ENCODE data around the gene PKN2.

PKN2 gene

DNA sequence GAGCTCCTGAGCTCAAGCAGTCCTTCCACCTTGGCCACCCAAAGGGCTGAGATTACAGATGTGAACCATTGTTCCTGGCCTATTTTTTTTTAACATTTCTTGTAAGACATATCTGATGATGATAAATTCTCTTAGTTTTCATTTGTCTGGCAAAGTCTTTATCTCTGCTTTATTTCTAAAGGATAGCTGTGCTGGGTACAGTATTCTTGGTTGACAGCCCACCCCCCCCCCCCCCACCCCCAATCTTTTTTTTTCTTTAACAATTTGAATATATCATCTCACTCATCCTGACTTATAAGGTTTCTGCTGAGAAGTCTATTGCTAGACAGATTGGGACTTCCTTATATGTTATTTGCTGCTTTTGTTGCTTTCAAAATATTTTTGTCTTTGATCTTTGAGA lies 51.3 kb downstream of the PKN2 start:
- DNase-seq (ENCODE audit: low read depth) = no peak

DNA sequence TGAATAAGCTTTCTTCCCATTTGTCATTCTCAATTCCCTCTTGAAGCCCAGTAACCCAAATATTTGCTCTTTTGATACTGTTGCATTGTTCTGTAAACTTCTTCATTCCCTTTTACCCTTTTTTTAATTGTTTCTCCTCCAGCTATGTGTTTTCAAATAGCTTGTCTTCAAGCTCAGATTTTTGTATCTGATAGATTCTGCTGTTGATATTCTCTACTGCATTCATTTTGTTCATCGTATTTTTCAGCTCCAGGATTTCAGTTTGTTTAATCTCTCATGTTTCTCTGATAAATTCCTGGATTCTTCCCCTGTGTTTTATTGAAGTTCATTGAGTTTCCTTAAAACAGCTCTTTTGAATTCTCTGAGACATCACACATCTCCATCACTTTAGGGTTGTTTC lies 51.8 kb downstream of the PKN2 start:
- DNase-seq (ENCODE audit: low read depth) = no peak

DNA sequence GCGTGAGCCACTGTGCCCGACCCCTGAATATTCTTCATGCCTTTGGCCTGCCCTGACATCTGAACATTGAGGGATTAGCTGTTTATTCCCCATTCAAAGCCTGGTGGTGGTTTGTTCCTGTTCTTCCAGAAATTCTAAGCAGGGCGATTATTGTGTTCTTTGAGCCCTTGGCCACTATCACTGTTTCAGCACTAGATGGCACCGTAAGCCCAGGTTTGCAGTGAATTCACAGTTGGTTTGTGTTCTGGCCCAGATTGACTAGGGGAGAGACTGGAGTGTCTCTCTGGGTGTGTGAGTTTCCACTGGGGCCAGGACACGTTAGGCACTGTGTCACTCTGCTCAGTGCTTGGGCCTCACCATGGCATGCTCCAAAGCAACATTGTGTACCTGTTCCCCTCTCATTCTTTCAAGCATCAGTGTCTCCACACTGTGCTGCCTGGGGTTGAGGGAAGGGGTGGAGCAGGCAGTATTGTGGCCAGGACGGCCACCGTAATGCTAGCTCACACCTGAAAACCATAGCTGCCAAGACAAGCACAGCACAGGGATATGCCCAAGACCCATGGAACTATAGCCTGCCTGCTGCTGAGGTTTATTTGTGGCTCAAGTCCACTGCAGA lies 52.7 kb downstream of the PKN2 start:
- no peak for DNase-seq (ENCODE audit: low read depth)

DNA sequence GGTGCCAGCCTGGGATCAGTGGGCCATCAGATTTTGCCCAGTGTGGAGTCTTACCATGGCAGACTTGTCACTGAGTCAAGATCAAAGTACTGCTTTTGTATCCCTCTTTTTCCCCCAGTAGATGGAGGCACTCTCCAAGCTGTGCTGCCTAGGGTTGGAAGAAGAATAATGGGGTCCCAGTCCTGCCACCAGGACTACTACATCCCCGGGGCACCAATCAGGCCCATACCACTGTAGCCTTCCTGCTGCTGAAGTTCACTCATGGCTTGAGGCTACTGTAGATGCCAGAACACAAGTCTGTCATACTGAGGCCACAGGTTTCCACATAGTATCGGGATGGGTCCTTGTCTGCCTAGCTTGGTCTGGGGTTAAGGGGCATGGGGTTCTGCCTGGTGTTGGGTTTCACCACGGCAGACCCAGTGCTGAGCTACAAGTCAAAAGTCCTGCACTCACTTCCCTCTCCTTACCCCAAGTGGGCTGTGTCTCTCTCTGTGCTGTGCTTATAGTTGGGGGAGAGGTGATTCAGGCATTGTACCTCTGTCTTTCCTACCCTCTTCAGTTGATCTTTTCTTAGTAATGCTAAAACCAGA lies 53.4 kb downstream of the PKN2 start:
- DNase-seq (ENCODE audit: low read depth) = no peak

DNA sequence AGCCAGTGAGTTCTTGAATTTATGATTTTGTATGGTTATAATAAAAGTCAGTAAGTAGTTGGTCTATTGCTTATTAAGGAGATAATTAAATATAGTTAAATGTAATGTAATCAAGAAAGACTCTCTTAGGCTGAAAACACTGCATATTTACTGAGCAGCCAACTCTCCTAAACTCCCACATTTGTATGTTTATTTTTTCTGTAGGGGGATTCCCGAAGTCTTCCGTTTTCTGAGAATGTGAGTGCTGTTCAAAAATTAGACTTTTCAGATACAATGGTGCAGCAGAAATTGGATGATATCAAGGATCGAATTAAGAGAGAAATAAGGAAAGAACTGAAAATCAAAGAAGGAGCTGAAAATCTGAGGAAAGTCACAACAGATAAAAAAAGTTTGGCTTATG lies 56.7 kb downstream of the PKN2 start:
- no peak for DNase-seq (ENCODE audit: low read depth)

DNA sequence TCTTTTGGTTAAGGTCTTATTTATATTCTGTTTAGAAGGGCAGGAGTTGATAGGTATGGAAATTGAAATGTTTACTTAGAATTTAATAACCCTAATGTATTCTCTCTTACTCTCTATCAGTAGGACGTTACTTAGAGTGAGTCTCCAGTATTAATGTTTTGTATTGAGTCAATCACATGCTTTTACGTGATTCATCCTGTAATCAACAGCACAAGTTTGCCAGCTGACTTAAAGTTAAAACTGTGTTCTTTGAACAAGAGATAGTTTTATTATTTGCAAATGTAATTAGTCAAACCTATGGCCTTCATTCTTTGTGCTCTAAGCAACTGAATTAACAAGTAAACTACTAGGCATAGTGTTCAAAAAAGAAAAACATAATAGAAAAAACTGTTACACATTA lies 57.3 kb downstream of the PKN2 start:
- DNase-seq (ENCODE audit: low read depth) = no peak

DNA sequence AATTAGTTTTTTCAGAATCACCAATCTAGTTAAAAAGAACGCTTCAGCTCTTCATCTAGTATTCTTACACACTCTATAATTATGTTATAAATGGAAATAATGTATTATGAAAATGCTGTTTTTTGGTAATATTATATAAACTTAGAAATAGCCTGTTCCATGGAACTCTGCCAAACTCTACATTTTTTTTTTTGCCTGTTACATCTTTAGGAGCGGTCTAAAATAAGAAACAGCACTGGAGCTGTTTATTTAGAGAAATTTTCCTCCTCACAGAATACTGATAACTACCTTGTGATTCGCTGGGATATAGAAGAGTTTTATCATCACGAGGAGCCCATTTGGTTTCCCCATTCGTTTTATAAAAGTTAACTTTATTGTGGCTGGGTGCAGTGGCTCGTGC lies 58.5 kb downstream of the PKN2 start:
- no peak for DNase-seq (ENCODE audit: low read depth)

DNA sequence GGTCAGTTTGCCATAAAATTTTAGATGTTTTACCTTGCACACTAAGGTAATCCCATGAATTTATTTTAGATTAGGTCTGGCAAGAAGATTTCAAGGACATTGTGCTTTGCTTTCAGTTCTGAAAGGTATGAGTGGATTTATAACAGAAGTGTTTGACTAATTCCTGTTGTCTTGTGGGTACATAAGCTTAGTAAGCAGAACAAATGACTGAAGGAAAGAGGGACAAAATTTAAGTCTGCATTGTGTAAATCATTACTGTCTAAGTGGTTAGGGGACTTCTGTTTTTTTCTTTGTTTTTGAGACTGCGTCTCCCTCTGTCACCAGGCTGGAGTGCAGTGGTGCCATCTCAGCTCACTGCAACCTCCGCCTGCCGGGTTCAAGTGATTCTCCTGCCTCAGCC lies 60.1 kb downstream of the PKN2 start:
- no peak for DNase-seq (ENCODE audit: low read depth)

DNA sequence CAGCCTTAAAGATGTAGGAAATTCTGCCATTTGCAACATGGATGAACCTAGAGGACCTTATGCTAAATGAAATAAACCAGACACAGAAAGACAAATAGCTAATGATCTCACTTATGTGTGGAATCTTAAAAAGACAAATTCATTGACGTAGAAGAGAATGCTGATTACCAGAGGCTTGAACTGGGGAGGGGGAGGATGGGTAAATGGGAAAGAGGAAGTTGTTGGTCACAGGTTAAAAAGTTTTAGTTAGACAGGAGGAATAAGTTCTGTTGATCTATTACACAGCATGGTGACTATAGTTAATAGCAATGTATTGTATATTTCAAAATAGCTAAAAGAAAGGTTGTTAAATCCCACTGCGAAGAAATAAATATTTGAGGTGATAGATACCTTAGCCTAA lies 62.8 kb downstream of the PKN2 start:
- no peak for DNase-seq (ENCODE audit: low read depth)

DNA sequence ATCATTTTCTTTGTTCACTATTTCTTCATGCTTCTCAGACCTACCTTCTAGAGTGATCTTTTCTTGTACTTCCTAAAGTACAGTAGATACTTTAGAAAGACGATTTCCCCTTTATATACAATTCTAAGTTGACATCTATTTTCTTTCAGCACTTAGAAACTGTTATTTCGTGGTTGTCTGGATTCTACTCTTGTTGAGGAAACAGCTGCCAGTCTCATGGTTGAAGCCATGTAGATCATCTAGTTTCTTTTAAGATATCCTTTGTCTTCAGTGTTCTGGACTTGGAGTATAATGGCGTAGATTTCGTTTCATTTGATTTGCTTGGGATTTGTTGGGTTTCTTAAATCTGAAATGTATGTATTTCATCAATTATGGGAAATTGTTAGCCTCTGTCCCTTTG lies 67.6 kb downstream of the PKN2 start:
- no peak for DNase-seq (ENCODE audit: low read depth)

DNA sequence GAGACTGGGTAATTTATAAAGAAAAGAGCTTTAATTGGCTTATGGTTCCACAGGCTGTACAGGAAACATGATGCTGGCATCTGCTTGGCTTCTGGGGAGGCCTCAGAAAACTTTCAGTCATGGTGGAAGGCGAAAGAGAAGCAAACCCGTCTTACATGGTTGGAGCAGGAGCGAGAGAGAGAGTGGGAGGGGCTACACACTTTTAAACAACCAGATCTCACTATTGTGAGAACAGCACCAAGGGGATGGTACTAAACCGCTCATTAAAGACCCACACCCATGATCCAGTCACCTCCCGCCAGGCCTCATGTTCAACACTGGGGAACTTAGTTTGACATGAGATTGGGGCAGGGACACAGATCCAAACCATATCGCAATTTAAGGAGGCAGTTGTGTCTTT lies 69.4 kb downstream of the PKN2 start:
- no peak for DNase-seq (ENCODE audit: low read depth)

DNA sequence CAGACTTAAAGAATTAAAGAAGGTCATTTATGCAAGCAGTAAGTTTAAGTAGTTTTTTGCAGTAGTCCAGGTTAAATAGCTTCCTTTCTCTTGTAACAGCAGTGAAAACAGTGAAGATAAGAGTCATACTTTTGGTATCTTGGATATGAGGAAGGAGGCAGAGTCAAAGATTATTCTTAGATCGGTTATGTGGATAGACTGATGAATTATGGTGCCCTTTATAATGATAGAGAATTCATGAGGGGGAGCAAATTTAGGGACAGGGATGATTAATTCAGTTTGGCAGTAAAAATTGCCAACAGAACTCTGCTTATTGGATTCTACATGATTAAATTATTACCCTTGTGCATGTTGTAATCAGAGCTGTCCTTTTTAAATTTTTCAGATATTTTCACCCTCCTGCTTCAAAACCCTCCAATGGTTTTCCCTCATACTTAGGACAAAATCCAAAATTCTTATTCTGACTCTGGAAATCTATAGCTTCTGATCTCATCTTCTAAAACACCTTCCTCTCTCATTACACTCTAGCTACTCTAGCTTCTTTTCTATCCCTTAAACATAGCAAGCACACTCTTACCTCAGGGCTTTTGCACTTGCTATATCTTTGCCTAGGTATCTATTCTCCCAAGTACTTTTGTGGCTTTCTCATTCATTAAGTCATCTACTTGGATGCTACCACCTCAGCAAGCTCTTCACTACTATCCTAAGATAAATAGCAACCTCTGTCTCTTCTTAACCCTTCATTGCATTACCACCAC lies 79.8 kb downstream of the PKN2 start:
- DNase-seq (ENCODE audit: low read depth) = no peak

DNA sequence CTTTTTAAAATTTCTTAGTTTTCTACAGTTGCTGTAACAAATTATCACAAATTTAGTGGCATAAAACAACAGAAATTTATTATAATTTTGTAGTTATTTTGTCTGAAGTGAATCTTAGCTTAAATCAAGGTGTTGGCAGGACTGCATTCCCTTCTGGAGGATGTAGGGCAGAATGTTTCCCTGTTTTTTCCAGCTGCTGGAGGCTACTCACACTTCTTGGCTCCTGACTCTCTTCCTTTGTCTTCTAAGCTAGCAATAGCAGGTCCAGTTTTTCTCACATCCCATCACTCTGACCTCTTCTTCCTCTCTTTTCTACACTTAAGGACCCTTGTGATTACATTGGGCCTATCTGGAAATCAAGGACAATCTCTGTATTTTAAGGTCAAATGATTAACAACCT lies 84.1 kb downstream of the PKN2 start:
- DNase-seq (ENCODE audit: low read depth) = no peak

DNA sequence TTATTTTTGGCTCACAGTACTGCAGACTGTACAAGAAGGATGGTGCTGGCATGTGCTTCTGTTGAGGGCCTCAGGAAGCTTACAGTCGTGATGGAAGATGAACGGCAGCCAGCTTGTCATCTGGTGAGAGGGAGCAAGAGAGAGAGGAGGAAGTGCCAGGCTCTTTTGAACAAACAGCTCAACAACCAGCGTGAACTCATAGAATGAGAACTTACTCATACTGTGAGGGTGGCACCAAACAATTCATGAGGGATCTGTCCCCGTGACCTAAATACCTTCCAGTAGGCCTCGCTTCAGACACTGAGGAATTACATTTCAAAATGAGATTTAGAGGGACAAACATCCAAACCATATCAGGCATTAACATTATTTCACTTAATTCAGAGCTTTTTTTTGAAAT lies 84.7 kb downstream of the PKN2 start:
- DNase-seq (ENCODE audit: low read depth) = no peak

DNA sequence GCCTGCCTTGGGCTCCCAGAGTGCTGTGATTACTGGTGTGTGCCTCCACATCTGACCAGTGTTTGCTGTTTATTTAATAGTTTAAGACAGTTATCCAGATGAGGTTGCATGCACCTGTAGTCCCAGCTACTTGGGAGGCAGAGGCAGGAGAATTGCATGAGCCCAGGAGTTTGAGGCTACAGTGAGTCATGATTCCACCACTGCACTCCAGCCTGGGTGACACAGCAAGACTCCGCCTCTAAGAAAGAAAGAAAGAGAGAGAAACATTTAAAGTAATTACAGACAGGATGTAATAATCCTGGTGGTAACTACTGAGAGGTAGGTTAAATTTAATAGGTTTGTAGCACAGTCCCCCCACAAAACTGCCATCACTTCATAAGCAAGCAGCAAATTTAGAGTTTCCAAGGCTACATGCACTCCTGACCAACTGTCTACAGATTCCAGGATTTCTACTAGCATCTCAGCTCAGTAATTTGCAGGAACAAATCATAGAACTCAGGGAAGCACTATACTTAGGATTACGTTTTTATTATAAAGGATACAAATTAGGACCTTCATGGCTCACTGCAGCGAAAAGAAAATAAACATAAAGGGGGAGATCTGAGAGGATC lies 89.6 kb downstream of the PKN2 start:
- DNase-seq (ENCODE audit: low read depth) = no peak

DNA sequence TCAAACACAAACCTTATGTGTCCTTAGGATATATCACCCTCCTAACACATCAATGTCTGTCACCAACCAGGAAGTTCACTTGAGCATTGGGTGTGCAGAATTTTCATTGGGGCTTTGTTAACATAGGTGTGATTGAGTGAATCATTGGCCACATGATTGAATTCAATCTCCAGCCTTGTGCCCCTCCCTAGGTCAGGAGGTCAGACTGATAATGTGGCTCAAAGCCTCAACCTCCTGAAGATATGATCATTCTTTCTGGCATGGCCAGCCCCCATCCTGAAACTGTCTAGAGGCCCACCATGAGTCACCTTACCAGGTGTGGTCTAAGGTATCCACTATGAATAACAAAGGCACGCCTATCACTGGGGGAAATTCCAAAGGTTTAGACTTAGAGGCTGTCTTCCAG lies 90.1 kb downstream of the PKN2 start:
- DNase-seq (ENCODE audit: low read depth) = no peak

DNA sequence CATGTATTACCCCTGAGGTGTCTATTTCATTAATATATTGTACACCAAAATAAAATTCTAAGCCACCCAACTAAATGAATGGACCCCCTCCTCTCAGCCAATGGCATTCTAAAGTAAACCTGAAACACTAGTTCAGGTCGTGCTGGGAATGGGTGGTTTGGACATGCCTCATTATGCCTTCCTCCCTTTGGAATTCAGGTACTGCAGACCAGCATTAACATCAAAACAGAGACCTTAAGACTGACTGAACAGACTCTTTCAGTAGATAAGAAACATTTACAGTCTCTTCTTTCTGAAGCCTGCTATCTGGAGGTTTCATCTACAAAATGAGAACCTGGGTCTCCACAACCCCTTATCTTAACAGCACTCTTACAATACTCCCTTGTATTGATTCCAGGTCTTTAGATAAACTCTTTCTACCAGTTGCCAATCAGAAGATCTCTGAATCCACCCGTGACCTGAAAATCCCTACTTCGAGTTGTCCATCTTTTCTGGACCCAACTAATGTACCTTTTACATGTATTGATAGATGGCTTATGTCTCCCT lies 93.6 kb downstream of the PKN2 start:
- DNase-seq (ENCODE audit: low read depth) = no peak

DNA sequence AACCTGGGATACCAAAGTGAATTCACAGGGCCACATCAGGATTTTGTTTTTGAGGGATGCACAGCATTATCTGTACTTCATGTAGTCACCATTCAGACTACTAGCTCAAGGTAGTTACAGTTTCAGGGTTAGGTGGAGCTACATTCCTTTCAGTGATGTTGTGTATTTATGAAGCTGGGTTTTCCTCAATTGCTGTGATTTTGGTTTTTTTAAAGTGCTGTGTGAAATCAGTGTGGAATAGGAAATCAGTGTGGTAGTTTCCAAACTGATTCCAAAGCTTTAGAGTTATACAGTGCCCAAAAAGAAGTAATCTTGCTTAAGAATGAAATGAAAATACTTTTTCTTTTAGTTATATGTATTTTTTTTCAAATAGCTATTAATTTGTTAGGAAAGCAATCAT lies 95.8 kb downstream of the PKN2 start:
- DNase-seq (ENCODE audit: low read depth) = no peak

DNA sequence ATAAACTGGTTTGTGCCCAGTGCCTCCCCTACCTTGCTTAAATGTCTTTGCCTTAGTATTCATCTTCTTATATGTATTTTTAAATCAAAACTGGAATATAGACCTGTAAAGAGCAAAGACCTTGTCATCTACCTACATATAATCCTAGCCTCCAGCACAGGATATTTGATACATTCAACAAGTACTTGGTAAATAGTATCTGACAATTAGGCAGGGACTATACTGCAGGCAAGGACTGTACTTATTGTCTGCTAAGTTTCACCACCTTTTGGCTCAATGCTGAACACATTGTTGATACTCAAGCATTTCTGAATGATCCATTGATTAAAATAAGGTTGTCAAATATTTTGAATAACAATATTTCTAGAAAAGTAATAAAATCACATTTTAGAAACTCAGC lies 96.4 kb downstream of the PKN2 start:
- no peak for DNase-seq (ENCODE audit: low read depth)

DNA sequence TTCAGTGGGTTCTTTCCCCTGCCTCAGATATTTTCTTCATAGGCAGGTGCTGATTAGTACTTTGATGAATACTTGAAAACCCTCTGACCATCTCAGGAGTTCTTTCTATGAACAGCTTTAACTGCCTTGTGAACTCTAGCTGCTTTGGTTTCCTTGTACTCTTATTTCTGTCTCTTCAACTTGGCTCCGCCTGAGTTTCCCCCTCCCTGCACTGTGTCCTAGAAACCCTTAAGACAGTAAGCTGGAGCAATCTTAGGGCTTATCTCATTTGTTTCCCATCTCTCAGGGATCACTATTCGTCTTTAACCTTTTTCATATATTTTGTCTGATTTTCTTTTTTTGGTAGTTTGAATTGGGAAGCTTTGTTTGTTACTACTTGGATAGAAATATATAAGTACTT lies 99.1 kb downstream of the PKN2 start:
- no peak for DNase-seq (ENCODE audit: low read depth)

DNA sequence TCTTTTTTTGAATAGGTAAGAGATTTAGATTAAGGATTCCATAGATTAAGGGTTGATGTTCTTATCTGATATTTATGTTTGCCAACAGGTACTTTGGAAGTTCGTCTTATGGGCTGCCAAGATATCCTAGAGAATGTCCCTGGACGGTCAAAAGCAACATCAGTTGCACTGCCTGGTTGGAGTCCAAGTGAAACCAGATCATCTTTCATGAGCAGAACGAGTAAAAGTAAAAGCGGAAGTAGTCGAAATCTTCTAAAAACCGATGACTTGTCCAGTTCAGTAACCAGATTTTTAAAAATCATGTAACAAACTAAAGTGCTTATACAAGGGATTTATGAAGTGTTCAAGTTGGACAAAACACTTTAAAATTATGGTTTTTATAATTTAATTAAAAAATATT lies 100.5 kb downstream of the PKN2 start:
- no peak for DNase-seq (ENCODE audit: low read depth)

DNA sequence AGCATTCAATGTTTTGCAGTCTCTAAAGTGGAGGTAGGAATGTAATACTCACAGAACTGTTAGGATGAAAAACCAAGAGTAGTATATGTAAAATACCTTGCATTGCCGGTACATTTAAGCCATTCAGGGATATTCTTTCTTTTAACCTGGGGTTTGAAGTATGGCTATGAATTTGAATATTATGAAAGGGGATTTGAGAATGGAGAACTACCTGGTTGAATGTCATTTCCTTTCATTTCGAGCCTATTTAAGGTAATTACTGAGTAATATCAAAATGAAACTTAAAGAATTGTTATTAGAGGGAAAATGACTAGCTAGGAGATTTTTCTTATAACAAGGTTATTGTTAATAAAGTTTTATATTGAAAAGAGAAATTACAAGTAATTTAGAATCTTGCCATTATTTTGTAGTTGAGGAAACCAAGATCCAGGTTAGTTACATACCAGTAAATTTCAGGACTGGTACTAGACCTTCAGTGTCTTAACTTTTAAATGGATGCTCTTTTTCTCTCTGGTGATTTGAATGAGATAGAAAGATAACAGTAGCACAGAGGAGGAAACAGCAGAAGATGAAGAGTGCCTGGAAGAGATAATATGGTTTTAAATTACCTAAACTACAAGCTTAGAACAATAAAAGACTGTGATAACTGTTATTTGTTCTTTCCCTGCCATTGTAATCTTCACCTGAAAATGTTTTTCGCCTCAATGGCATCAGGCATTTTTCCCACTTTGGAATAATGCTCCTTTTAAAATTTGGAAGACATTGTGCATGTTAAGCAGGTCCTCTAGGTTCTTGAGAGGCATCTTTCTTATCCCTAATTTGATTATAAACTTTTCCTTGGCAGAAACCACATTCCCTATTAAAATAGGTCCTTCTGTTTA lies 103.2 kb downstream of the PKN2 start:
- no peak for DNase-seq (ENCODE audit: low read depth)

Measured in T-helper 22 cell (primary cell).